GM12872 (cell line): Measurements from ENCODE around the gene TXNRD2.

Experiments
- TF ChIP-seq, protein P1 (sequence below): IDR thresholded peaks from 3 replicates; pipeline ENCODE4 v1.5.1; 2011; ENCODE audit warnings: low read depth, mild to moderate bottlenecking, low read length, moderate library complexity; ENCODE audit not compliant: insufficient read depth

TXNRD2 gene

DNA sequence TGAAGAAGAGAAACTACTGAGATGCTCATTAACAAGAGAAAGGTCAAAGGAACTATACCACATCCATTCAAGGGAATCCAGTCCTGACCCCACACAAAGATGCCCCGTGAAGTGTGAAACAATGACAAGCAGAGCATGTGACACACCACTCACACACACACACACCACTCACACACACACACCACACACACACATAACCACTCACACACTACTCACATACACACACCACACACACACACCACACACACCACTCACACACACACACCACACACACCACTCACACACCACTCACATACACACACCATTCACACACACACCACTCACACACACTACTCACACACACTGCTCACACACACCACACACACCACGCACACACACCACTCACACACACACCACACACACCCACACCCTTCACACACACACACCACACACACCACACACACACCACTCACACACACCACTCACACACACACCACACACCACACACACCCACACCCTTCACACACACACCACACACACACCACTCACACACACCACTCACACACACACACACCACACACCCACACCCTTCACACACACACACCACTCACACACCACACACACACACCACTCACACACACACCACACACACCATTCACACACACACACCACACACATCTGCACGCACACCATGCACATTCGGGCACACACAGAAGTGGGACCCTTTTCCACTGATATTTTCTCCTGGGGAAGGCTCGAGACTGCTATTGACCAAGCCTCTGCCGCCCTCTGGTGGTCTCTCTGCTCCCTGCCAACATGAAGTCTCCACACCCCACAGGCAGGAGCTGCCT is 32.1 kb downstream of the TXNRD2 start:
- TF ChIP-seq, protein P1, sequence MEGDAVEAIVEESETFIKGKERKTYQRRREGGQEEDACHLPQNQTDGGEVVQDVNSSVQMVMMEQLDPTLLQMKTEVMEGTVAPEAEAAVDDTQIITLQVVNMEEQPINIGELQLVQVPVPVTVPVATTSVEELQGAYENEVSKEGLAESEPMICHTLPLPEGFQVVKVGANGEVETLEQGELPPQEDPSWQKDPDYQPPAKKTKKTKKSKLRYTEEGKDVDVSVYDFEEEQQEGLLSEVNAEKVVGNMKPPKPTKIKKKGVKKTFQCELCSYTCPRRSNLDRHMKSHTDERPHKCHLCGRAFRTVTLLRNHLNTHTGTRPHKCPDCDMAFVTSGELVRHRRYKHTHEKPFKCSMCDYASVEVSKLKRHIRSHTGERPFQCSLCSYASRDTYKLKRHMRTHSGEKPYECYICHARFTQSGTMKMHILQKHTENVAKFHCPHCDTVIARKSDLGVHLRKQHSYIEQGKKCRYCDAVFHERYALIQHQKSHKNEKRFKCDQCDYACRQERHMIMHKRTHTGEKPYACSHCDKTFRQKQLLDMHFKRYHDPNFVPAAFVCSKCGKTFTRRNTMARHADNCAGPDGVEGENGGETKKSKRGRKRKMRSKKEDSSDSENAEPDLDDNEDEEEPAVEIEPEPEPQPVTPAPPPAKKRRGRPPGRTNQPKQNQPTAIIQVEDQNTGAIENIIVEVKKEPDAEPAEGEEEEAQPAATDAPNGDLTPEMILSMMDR = peak; percentile 97

DNA sequence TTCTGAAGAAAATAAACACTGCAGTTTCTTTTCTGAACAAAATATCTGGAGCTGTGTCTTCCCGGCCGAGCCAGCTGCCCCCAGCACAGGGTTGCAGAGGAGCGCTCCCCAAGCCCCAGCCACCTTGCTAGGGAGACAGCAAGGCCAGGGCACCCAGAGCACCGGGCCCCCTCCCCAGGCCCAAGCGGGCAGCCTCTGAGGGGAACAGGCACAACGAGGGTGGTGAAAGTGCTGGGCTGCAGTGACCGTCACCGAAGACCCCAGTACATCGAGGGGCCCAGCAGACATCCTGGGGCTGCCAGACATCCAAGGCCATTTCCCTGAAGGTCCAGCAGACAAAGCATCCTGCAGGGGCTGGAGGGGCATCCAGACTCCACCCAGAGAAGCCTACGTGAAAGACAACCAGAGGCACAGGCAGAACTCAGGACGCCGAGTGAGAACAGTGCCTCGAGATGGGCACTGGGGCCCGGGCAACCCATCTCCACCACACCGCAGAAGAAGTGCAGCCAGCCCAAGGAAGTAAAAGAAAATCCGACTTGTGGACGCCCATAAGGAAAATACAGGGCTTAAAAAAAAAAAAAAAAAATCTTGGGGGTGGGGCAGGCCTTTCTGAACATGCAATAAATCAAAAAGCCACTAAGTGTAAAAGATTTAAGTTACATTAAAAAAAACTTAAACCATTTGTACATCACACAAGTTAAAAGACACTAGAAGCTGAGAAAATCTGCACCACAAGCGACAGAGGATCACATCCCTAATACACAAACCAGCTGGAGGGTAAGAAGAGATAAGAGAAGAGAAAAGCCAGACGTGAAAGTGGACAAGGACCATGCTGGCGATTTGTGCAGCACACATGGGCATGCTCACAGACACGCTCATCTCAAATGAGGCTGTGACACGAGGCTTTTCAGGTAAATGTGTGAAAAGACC is 36.0 kb downstream of the TXNRD2 start:
- TF ChIP-seq, protein P1 = no peak

DNA sequence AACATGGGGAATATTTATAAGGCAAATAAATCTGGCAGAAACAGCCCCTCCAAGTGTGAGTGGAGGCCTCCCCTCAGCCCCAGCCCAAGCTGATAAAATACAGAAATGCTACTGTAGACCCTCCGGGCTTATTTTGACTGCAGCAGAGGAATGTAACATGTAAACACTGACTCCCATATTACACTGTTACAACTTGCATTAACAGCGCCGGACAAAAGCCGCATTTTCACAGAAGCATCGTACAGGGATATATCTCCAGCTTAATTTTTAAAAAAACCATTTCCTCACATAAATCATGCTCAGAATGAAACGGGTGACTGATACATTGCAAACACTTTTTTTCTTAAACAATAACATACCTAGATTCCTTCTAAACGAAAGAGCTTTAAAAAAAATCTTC is 36.7 kb downstream of the TXNRD2 start:
- TF ChIP-seq, protein P1 = no peak

DNA sequence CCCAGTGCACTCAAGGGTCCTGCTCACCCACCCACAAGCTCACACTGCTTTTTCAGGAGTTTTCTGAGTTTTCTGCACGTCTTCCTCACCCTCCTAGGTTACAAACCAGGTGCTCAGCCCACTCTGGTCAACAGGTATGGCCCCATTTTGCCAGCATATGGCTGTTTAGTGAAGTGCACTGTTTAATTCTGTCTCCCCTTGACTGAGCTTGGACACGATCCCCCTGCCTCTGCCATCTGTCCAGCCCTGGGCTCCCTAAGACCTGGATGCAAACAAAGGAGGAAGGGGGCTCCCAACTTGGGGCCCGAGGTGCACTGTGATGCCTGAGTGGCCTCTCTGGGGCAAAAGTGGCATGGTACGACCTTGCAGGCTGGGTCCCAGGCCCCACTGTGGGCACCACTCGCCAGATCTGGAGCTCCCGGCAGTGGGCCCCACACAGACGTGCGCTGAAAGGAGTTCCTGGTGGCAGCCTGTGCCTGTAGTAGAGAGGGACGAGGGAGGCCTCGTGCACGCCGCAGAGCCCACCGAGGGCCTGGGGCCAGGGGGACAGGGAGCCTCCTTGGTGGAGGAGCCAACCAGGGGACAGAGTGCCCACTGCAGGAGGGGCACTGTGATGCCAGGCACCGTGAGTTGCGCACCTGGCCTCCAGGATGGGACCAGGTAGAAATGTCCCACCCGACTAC is 37.3 kb downstream of the TXNRD2 start:
- TF ChIP-seq, protein P1 = no peak

DNA sequence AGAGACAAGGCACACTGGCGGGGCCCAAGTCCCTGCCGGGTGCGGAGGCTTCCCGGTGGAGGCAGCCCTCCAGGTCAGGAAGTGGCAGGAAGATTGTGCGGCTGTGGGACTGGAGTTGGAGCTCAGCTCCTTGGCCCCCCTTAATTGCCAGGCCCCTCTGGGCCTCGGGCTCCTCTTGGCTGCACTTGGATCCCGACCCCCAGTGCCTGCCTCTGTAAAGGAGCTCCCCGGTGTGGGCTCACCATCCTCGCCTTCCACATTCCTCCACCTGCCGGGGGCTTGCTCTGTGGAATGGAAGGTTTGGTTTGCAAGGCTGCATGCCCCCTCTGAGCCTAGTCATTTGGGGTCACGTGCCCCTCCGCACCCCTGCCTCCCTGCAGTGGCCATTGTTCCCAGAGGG is 38.1 kb downstream of the TXNRD2 start:
- TF ChIP-seq, protein P1 = no peak

DNA sequence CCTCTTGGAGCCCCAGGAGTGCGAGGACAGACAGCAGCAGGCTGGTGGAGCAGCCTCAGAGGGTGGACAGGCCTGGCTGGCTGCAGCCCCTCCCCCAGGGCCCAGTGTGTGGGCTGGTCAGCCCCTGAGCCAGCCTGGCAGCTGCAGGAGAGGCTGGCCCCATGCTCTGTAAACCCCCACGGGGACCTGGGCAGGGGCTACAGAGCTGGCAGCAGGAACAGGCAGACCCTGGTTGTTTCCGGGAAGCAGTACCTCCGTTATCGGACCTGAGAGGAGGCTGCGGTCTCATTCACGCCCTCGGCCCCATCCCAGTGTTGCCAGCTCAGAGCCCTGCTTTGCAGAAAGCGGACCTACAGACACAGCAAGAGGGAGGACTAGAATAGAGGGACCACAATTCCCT is 38.6 kb downstream of the TXNRD2 start:
- TF ChIP-seq, protein P1 = no peak

DNA sequence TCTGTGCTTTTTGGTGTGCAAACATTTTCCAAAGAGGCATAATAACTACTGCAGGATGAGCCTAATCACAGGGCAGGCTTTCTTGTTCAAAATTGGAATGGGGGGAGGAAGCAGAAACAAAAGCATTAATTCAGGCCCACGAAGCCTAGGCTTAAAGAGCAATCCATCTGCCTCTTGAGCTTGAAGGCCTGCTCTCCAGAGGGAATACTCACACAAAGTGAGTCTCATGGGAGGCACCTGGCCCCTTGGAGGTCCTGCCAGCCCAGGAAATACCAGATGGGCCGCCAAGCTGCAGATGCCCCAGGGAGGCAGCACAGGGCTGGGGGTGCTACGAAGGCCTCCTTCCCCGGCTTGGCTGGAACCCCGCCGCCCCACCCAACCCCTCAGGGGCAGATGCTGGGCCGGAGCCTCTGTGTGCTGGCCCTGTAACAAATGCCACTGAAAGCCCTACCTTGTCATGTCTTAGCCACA is 39.3 kb downstream of the TXNRD2 start:
- TF ChIP-seq, protein P1 = no peak
